Nucleus accumbens (tissue), 56 donors: ENCODE data around the gene SAT2.
A peak's percentile ranks its signal among the peaks of the same experiment; 100 is the strongest.

Experiments used
- DNase-seq, 56 donors: peaks; one replicate each; lab custom pipeline; 2025; lab: John Stamatoyannopoulos, UW

SAT2 gene

GRCh38 chr17:7593296-7593695 lies 34.3 kb downstream of the SAT2 start:
- DNase-seq = no peak

- no peak for DNase-seq
Observed at GRCh38 chr17:7592422-7593021, 35.1 kb downstream of the SAT2 start.

- DNase-seq = no peak
Observed at GRCh38 chr17:7591596-7591995, 36.0 kb downstream of the SAT2 start.

DNA sequence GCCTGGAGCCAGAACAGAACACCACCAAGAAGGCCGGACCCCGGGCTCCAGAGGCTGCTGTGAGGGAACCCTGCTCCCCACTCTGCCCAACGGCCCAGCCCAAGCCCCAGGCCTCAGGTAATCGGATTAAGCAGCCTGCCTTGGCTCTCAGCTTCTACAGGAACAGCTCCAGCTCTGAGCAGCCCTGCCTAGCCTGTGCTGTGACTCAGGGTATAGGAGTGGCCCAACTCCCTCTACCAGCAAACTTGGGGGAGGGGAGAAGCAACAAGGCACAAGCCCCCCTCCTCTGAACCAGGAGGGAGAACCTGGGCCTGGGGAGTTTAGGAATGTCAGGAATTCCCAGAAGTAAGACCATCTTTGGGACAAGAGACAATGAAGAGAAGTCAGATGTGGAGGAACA lies 36.9 kb downstream of the SAT2 start:
- DNase-seq = no peak

GRCh38 chr17:7589891-7590691 lies 37.5 kb downstream of the SAT2 start, which contains the start of gene SOX15:
Gene SOX15, minus strand, starts transcription at chr17:7590094. Its CDS starts 418 bp downstream, at chr17:7589676.
- no peak for DNase-seq

GRCh38 chr17:7589204-7589868 lies 38.3 kb downstream of the SAT2 start:
- DNase-seq = peak in 53 of 56 donors; percentile 29 to 92 (median 67)

DNA sequence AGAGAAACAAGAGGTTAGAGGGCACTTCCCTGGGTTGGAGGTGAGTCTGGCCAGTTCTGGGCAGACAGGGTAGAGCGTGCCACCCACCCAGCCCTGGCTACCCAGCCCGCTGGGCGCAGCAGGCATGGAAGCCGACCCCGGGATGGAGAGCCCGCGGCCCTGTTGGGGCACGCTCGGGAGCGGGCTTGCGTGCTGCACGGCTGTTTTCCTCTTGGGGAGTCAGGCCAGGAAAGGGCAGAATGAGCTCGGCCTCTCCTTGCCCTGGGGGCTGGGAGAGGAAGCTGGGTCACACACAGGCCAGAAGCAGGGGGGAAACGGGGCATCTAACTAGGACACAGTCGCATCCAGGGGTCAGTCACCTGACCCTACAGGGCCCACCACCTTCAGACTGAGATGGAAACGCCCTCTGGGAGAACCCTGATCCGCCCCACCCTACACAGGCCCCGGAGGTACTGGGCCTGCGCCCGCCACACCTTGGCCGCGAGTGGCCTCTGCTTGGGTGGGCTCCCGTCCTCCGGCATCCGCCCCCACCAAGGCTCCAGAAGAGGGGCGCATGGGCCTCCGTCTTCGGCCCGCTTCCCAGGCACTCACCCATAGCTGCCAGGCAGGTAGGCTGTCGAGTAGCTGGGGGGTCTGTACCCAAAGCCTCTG lies 38.9 kb downstream of the SAT2 start:
- peak in 1 of 56 donors; percentile 38 for DNase-seq

DNA sequence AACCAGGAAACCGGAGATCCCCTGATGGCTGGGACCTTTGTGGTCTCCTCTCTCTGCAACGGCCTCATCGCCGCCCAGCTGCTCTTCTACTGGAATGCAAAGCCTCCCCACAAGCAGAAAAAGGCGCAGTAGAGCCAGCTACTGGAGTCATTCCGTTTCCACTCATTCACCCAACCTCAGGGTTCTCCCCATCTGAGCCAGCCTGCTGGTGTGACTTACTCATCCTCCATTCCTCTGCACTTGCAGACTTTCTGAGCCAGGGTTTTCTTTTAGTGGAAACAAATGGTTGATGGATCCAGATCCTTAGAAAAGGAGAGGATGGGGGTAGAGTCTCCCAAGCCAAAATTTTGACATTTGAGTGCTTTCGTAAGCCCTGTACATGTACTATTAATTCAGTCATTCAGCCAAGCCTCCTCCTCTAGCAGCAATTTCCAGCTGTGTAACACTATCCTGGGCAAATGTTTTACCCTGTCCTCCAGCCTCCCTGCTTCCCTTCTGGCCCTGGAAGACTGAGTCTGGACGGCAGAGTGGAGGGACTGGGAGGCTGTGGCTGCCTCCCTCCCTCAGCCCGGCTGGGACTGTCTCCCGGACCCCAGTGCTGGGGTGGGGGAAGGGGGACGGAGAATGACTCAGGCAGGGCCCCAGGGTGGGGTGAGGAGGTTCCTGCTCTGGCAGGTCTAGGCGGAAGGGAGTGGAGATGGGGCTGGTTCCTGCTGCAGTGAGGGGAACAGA lies 40.0 kb downstream of the SAT2 start:
- DNase-seq = peak in 3 of 56 donors; percentile 18 to 23 (median 23)

DNA sequence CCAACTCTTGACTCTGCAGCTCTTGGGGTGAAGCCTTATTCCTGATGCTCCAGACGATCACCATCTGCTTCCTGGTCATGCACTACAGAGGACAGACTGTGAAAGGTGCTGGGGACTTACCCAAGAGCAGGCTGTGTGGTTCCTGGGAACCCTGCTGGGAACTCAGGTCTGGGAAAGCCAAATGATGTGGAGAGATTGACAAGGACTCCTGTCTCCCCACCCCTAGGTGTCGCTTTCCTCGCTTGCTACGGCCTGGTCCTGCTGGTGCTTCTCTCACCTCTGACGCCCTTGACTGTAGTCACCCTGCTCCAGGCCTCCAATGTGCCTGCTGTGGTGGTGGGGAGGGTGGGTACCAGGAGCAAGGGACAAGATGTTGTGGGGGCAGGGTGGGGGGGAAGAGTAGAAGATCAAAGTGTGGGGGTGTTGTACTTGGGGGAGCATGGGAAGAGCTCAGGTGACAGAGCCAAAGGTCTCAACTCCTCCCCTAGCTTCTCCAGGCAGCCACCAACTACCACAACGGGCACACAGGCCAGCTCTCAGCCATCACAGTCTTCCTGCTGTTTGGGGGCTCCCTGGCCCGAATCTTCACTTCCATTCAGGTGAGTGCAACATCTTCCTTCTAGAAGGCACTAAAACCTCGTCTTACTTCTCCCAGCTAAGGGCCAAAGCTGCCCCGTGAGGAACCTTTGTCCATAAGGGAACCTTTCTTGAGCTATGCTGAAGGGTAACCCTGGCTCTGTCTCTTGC lies 40.8 kb downstream of the SAT2 start:
- no peak for DNase-seq

DNA sequence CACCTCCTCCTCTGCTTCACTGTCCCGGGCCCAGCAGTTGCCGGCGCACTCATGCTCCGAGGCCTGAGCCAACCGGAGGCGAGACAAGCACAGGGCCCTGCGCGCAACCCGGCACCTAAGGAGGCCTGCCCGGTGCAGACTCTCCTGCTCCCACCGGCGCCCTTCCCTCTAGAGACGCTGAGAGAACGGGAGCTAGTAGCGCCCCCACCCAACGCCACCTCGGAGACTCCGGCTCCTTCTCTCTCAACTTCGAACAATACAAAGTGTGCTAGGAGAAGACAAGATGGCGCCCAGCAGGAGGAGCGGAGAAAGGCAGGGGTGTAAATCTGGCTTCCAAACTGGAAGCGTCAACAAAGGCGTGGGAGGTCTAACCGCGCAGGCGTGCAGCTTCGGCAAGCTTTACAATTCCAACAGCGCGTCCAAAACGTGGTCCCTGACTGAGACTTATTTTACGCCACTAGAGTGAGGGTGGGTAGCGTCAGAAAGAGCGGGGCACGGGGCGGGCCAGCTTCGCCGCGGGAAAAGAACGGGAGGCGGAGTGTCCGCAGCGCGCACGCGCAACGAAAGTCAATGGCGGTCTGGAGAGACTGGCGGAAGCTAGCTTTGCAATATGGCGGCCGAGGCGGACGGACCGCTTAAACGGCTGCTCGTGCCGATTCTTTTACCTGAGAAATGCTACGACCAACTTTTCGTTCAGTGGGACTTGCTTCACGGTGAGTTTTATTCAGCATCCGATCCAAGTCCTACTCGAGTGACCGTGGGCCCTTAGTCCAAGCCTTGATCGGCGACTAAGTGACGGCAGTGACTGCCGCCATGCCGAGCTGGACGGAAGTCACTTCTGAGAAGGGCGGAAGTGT lies 44.1 kb downstream of the SAT2 start, which contains the start of gene MPDU1:
MPDU1 (plus strand) TSS at position 600 of the 857 bp plus-strand sequence; CDS start at position 611, 11 bp downstream.
- peak; percentile 66 to 100 (median 95) for DNase-seq

GRCh38 chr17:7582396-7583252 lies 45.0 kb downstream of the SAT2 start:
- DNase-seq = peak in 3 of 56 donors; percentile 45 to 63 (median 57)

- DNase-seq = peak in 1 of 56 donors; percentile 12
Observed at GRCh38 chr17:7580604-7581575, 46.7 kb downstream of the SAT2 start.

DNA sequence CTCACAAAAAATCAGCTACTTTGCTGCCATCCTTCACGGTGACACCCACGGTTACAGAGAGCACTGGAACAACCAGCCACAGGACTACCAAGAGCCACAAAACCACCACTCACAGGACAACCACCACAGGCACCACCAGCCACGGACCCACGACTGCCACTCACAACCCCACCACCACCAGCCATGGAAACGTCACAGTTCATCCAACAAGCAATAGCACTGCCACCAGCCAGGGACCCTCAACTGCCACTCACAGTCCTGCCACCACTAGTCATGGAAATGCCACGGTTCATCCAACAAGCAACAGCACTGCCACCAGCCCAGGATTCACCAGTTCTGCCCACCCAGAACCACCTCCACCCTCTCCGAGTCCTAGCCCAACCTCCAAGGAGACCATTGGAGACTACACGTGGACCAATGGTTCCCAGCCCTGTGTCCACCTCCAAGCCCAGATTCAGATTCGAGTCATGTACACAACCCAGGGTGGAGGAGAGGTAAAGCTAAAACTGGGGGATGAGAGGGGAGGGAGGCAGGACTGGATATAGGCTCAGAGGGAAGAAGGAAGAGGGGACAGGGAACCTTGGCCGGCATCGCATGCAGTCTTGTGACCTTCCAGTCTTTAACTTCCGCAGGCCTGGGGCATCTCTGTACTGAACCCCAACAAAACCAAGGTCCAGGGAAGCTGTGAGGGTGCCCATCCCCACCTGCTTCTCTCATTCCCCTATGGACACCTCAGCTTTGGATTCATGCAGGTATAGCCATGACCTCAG lies 47.6 kb downstream of the SAT2 start:
- DNase-seq = no peak

- peak in 20 of 56 donors; percentile 26 to 75 (median 46) for DNase-seq
Observed at GRCh38 chr17:7579001-7579833, 48.4 kb downstream of the SAT2 start, which contains the start of gene CD68. Gene CD68, plus strand, starts transcription at chr17:7579638. Its CDS starts 40 bp downstream, at chr17:7579678.
